IMR-90 (cell line): ENCODE data around the gene TSPAN8.

ENCODE experiments used
- BHLHE40 ChIP-seq: fragments of 150-350 bp; IDR thresholded peaks from 2 replicates; pipeline ENCODE4 v1.6.1; 2016; ENCODE audit warnings: mild to moderate bottlenecking, low read depth, low read length
- CEBPB ChIP-seq: IDR thresholded peaks from 2 replicates; pipeline ENCODE4 v1.6.1; 2012; ENCODE audit warnings: low read depth, low read length, improper control_type of control experiment
- CHD1 ChIP-seq: IDR thresholded peaks from 2 replicates; pipeline ENCODE4 v1.6.1; 2012; ENCODE audit warnings: low read depth, low read length, improper control_type of control experiment
- CTCF ChIP-seq: conservative IDR thresholded peaks from 2 replicates; pipeline ENCODE4 v1.5.1; 2012; ENCODE audit warnings: mild to moderate bottlenecking, low read depth, low read length, improper control_type of control experiment
- ELK1 ChIP-seq: fragments of 150-350 bp; IDR thresholded peaks from 2 replicates; pipeline ENCODE4 v1.6.1; 2016; ENCODE audit warnings: low read depth, mild to moderate bottlenecking, low read length, moderate library complexity, borderline replicate concordance
- FOS ChIP-seq: fragments of 150-350 bp; IDR thresholded peaks from 2 replicates; pipeline ENCODE4 v1.6.1; 2016; ENCODE audit warnings: low read depth, low read length
- MAFK ChIP-seq: IDR thresholded peaks from 2 replicates; pipeline ENCODE4 v1.6.1; 2012; ENCODE audit warnings: low read depth, low read length, improper control_type of control experiment
- MAZ ChIP-seq: IDR thresholded peaks from 2 replicates; pipeline ENCODE4 v1.6.1; 2012; ENCODE audit warnings: low read depth, mild to moderate bottlenecking, low read length, improper control_type of control experiment, moderate library complexity, borderline replicate concordance
- MXI1 ChIP-seq: IDR thresholded peaks from 2 replicates; pipeline ENCODE4 v1.6.1; 2012; ENCODE audit warnings: low read depth, mild to moderate bottlenecking, low read length, moderate library complexity, borderline replicate concordance
- POLR2A ChIP-seq: IDR thresholded peaks from 2 replicates; pipeline ENCODE4 v1.6.1; 2012; ENCODE audit warnings: mild to moderate bottlenecking, low read depth, low read length
- RAD21 ChIP-seq: IDR thresholded peaks from 2 replicates; pipeline ENCODE4 v1.6.1; 2012; ENCODE audit warnings: low read length, improper control_type of control experiment
- RCOR1 ChIP-seq: IDR thresholded peaks from 2 replicates; pipeline ENCODE4 v1.6.1; 2012; ENCODE audit warnings: mild to moderate bottlenecking, low read length, improper control_type of control experiment; ENCODE audit not compliant: insufficient replicate concordance
- RFX5 ChIP-seq: IDR thresholded peaks from 2 replicates; pipeline ENCODE4 v1.8.0; 2012; ENCODE audit warnings: low read depth, mild to moderate bottlenecking, low read length, moderate library complexity
- USF2 ChIP-seq: fragments of 150-350 bp; IDR thresholded peaks from 2 replicates; pipeline ENCODE4 v1.6.1; 2017; ENCODE audit warnings: mild to moderate bottlenecking, antibody characterized with exemption, low read length, low read depth

GRCh38 chr12:71183846-71184245 lies 26.0 kb upstream of the TSPAN8 start:
- no peak for TF ChIP-seq CTCF
- TF ChIP-seq BHLHE40: no peak
- TF ChIP-seq RAD21: no peak
- TF ChIP-seq RCOR1: no peak
- no peak for TF ChIP-seq POLR2A
- no peak for TF ChIP-seq USF2
- TF ChIP-seq RFX5: no peak
- TF ChIP-seq MAFK: no peak
- no peak for TF ChIP-seq MXI1
- TF ChIP-seq FOS: no peak
- no peak for TF ChIP-seq ELK1
- no peak for TF ChIP-seq CHD1
- no peak for TF ChIP-seq CEBPB
- no peak for TF ChIP-seq MAZ
